Upper lobe of left lung (tissue), 6 donors: ENCODE measurements around the gene RAI14. TPM values are rescaled to one million over a fixed set of nuclear protein-coding genes. Genes with fewer than 3 reads are reported as not detected.
A peak's percentile ranks its signal among the peaks of the same experiment; 100 is the strongest.

Experiments used
- ATAC-seq, 2 donors: fragments of 200-7000 bp; cut with Tn5 transposase; one replicate each; pipeline ENCODE4 v1.9.1; 2022; ENCODE audit warnings: mild to moderate bottlenecking in 2 of 2, moderate library complexity in 2 of 2; ENCODE audit not compliant: low FRiP score in 2 of 2
- DNase-seq, 2 donors: peaks; one replicate each; pipeline ENCODE4 v3.0.0-alpha.2; 2019 to 2020
- H3K27ac ChIP-seq, 4 donors: fragments of 200-600 bp; sonication (generic); one replicate each; pipeline ENCODE4 v1.5.1; 2016 to 2019
- H3K27me3 ChIP-seq, 4 donors: fragments of 200-600 bp; sonication (generic); one replicate each; pipeline ENCODE4 v1.5.1; 2017 to 2019
- H3K36me3 ChIP-seq, 4 donors: fragments of 200-600 bp; sonication (generic); one replicate each; pipeline ENCODE4 v1.5.1; 2016 to 2019
- H3K4me1 ChIP-seq, 4 donors: fragments of 200-600 bp; sonication (generic); one replicate each; pipeline ENCODE4 v1.5.1; 2018 to 2019
- H3K4me3 ChIP-seq, 4 donors: fragments of 200-600 bp; sonication (generic); one replicate each; pipeline ENCODE4 v1.5.1; 2017 to 2019; ENCODE audit warnings: mild to moderate bottlenecking in 2 of 4, moderate library complexity in 1 of 4
- H3K9me3 ChIP-seq, 4 donors: fragments of 200-600 bp; sonication (generic); one replicate each; pipeline ENCODE4 v1.5.1; 2018 to 2019
- CTCF ChIP-seq, 6 experiments: fragments of 450-650 bp in 4 of 6; fragments of 200-600 bp in 2 of 6; sonication (generic) in 2 of 6; IDR thresholded peaks; one replicate each; pipeline ENCODE4 v1.5.1; 2016 to 2019; ENCODE audit warnings: antibody characterized with exemption in 6 of 6
- EP300 ChIP-seq, 4 donors: sonication (generic); formaldehyde crosslinking; IDR thresholded peaks; one replicate each; pipeline ENCODE4 v1.5.1; 2017; ENCODE audit warnings: antibody characterized with exemption in 4 of 4, control low read depth in 2 of 4
- POLR2A ChIP-seq, 4 donors: fragments of 450-650 bp; IDR thresholded peaks; one replicate each; pipeline ENCODE4 v1.5.1; 2016 to 2017; ENCODE audit warnings: antibody characterized with exemption in 4 of 4, mild to moderate bottlenecking in 2 of 4
- POLR2AphosphoS5 ChIP-seq, 2 donors: sonication (generic); formaldehyde crosslinking; IDR thresholded peaks; one replicate each; pipeline ENCODE4 v1.5.1; 2017; ENCODE audit warnings: antibody characterized with exemption in 2 of 2
- WGBS, 2 donors: methylation state at CpG; one replicate each; pipeline ENCODE4 v1.1.5; 2017 to 2018; 5-methylcytosine and 5-hydroxymethylcytosine counted together
- total RNA-seq, 6 donors: library from RNA; depleted of rRNA in 4 of 6; stranded (reverse); fragments of >200 nt in 4 of 6; gene quantifications; one replicate each; pipeline versions ENCODE4 v1.1.0 to v1.2.1, GENCODE V29; 2016 to 2021
- donor health status: DM: no; HTN: no; CAD: no; lungs with moderate emphysema.
- donor health status: DM: no; HTN: yes; CAD: no; lungs with severe emphysema.

Gene RAI14
- total RNA-seq, 6 donors from 2014 or later: 34.0 to 88.6 (median 67.9) TPM

GRCh38 chr5:34734326-34734725, 78.2 kb downstream of the RAI14 start:
- Histone ChIP-seq H3K27me3 (no peaks in the 10 kb centered on the region), H3K4me3 (no peak overlapping the region), H3K9me3 (no peaks in the 10 kb centered on the region), H3K36me3 (no peaks in the 10 kb centered on the region), H3K27ac (no peak overlapping the region), H3K4me1 (peaks cover 4 to 8% (median 6%) of the 10 kb centered on the region in 4 donors)
- ATAC-seq: peak in 1 of 2 donors; percentile 15
- WGBS, 2 donors: 83 to 88% methylated on average over 3 of the region's 3 CpGs
- TF ChIP-seq EP300 (IDR thresholded peaks at IDR 0.05): no peak
- TF ChIP-seq POLR2A (IDR thresholded peaks at IDR 0.05): no peak
- TF ChIP-seq CTCF (IDR thresholded peaks at IDR 0.05): no peak
- TF ChIP-seq POLR2AphosphoS5 (IDR thresholded peaks at IDR 0.05): no peak
- DNase-seq: no peak

- no peaks in the 10 kb centered on the region for H3K9me3 ChIP-seq
- H3K27ac ChIP-seq: no peak overlapping the region
- DNase-seq (no peak), ATAC-seq (peak in 1 of 2 donors; percentile 42)
- peaks cover 4 to 8% (median 6%) of the 10 kb centered on the region in 4 donors for H3K4me1 ChIP-seq
- TF ChIP-seq POLR2A (IDR thresholded peaks at IDR 0.05) (no peak), EP300 (IDR thresholded peaks at IDR 0.05) (no peak), CTCF (IDR thresholded peaks at IDR 0.05) (no peak), POLR2AphosphoS5 (IDR thresholded peaks at IDR 0.05) (no peak)
- WGBS, 2 donors: 86 to 92% methylated on average over 19 of the region's 19 CpGs
- H3K4me3 ChIP-seq: no peak overlapping the region
- no peaks in the 10 kb centered on the region for H3K36me3 ChIP-seq
- no peaks in the 10 kb centered on the region for H3K27me3 ChIP-seq
Measured at GRCh38 chr5:34735491-34736426, 79.6 kb downstream of the RAI14 start.

- no peak for TF ChIP-seq CTCF (IDR thresholded peaks at IDR 0.05)
- TF ChIP-seq POLR2A (IDR thresholded peaks at IDR 0.05): no peak
- no peak for TF ChIP-seq EP300 (IDR thresholded peaks at IDR 0.05)
- TF ChIP-seq POLR2AphosphoS5 (IDR thresholded peaks at IDR 0.05): no peak
- 75 to 81% methylated on average over 3 of the region's 3 CpGs for WGBS, 2 donors
- Histone ChIP-seq H3K27me3 (no peaks in the 10 kb centered on the region), H3K36me3 (no peaks in the 10 kb centered on the region), H3K27ac (no peak overlapping the region), H3K4me1 (peaks cover 4 to 8% (median 5%) of the 10 kb centered on the region in 4 donors), H3K9me3 (no peaks in the 10 kb centered on the region), H3K4me3 (no peak overlapping the region)
- ATAC-seq (no peak), DNase-seq (peak in 1 of 2 donors; percentile 47)
Measured at GRCh38 chr5:34736445-34737115, 80.5 kb downstream of the RAI14 start.

- Histone ChIP-seq H3K36me3 (no peaks in the 10 kb centered on the region), H3K4me3 (no peak overlapping the region), H3K27me3 (no peaks in the 10 kb centered on the region), H3K4me1 (peaks cover 2 to 8% (median 5%) of the 10 kb centered on the region in 4 donors), H3K27ac (no peak overlapping the region), H3K9me3 (no peaks in the 10 kb centered on the region)
- TF ChIP-seq POLR2A (IDR thresholded peaks at IDR 0.05) (no peak), CTCF (IDR thresholded peaks at IDR 0.05) (no peak), POLR2AphosphoS5 (IDR thresholded peaks at IDR 0.05) (no peak), EP300 (IDR thresholded peaks at IDR 0.05) (no peak)
- no peak for ATAC-seq
- no peak for DNase-seq
Measured at GRCh38 chr5:34737731-34738130, 81.6 kb downstream of the RAI14 start.
